KOPT-K1 (cell line): ENCODE results near the gene HHIPL1.

Experiments
- H3K27ac ChIP-seq: fragments of 200-600 bp; sonication (generic); 2 replicates; pipeline ENCODE4 v1.5.1; 2016; ENCODE audit warnings: antibody characterized with exemption, mild to moderate bottlenecking, low read depth, low read length; ENCODE audit not compliant: poor library complexity, severe bottlenecking
- H3K36me3 ChIP-seq: fragments of 200-600 bp; sonication (generic); 2 replicates; pipeline ENCODE4 v1.5.1; 2017; ENCODE audit warnings: antibody characterized with exemption, mild to moderate bottlenecking, low read length, moderate library complexity; ENCODE audit not compliant: insufficient read depth
- H3K9me3 ChIP-seq: fragments of 200-600 bp; sonication (generic); 2 replicates; pipeline ENCODE4 v1.5.1; 2017; ENCODE audit warnings: antibody characterized with exemption, low read length, mild to moderate bottlenecking; ENCODE audit not compliant: insufficient read depth, poor library complexity, severe bottlenecking

The HHIPL1 gene

GRCh38 chr14:99604766-99605298 lies 40.1 kb upstream of the HHIPL1 start:
- H3K36me3 ChIP-seq, result no peaks in the 10 kb centered on the region; the same call in 1 of the 2 replicates
- peak overlapping the region; percentile 92 for H3K27ac ChIP-seq
- H3K9me3 ChIP-seq, result no peaks in the 10 kb centered on the region

- no peaks in the 10 kb centered on the region for H3K9me3 ChIP-seq
- H3K27ac ChIP-seq, result peak overlapping the region; percentile 92
- H3K36me3 ChIP-seq, result no peaks in the 10 kb centered on the region; the same call in 1 of the 2 replicates
These were observed 39.5 kb upstream of the HHIPL1 start for GRCh38 chr14:99605299-99605961.

DNA sequence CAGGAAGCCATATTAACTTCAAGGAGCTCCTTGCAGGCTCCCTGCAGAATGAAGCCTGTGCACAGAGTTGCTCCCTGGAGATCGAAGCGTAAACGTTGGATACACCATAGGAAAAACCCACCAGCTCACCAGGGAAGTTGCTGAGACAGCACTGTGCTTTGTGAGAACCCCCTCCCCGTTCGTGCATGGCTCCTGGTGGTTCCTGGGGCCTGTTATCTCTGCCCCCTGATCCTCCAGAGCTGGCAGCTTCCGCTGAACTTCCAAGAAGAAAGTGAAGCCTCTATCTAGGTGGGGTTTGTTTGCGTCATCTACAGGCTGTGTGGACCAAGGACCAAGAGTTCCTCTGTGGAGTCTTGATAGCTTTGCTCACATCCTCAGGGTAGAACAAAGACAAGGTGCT lies 38.6 kb upstream of the HHIPL1 start:
- H3K9me3 ChIP-seq, result no peaks in the 10 kb centered on the region

GRCh38 chr14:99608591-99608990 lies 36.3 kb upstream of the HHIPL1 start:
- no peaks in the 10 kb centered on the region for H3K9me3 ChIP-seq
- H3K27ac ChIP-seq, result no peak overlapping the region
- no peaks in the 10 kb centered on the region for H3K36me3 ChIP-seq

More for the DNA sequence above, 38.6 kb upstream of the HHIPL1 start:
- Histone ChIP-seq H3K36me3 (no peaks in the 10 kb centered on the region), H3K27ac (peak overlapping the region; percentile 92)

GRCh38 chr14:99609245-99610170 lies 35.4 kb upstream of the HHIPL1 start:
- Histone ChIP-seq H3K27ac (no peak overlapping the region), H3K9me3 (no peaks in the 10 kb centered on the region), H3K36me3 (no peaks in the 10 kb centered on the region)

- H3K36me3 ChIP-seq, result no peaks in the 10 kb centered on the region
- no peak overlapping the region for H3K27ac ChIP-seq
- no peaks in the 10 kb centered on the region for H3K9me3 ChIP-seq
These were observed 33.3 kb upstream of the HHIPL1 start for GRCh38 chr14:99611646-99612045.

DNA sequence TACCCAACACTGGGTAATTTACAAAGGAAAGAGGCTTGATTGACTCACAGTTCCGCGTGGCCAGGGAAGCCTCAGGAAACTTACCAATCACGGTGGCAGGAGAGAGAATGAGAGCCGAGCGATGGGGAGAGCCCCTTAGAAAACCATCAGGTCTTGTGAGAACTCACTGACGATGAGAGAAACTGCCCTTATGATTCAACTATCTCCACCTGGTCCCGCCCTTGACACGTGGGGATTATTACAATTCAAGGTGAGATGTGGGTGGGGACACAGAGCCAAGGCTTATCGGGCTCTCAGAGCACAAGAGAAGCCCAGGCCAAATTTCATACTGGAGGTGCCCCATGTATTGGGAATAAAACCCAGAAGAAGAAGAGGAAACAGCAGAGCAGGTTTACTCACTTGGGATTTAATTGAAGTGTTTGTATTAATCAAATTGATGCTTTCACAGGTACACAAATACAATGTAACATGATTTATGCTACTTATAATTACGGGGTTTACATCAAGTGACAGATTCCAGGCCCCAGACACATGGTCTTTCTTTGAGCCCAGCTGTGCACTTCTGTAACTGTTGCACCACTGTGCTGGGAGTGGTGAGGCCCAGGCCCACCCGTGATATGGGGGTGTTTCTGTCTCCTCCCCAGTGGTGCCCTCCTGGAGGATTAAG lies 32.7 kb upstream of the HHIPL1 start:
- H3K27ac ChIP-seq, result no peak overlapping the region
- no peaks in the 10 kb centered on the region for H3K9me3 ChIP-seq
- H3K36me3 ChIP-seq, result no peaks in the 10 kb centered on the region

DNA sequence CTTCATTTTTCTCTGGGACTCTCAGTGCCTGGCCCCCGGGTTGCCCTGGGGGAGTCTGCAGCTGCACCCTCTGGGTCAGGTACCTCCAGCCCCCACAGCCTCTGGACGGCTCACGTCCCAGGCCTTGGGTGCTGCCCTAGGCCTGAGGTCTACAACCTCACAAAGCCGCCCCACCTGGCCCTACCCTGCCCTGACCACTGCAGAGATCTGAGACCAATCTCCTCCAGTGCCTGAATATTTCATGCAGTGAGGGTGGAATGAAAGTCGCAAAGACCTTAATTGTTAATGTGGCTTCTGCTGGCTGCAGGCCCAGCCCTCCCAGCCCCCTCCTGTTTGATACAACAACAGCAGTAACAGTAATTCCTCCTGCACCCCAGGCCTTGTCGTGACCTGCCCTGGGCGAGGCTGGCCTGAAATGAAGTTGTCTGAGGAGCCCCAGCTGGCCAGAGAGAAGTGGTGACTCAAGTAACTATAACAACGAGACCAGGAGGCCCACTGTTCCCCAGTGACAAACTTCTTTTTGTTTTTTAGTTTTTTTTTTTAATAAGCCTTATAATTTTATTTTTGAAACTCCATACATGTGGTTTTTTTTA lies 32.1 kb upstream of the HHIPL1 start:
- Histone ChIP-seq H3K36me3 (no peaks in the 10 kb centered on the region), H3K9me3 (no peaks in the 10 kb centered on the region), H3K27ac (no peak overlapping the region)

GRCh38 chr14:99615497-99616157 lies 29.3 kb upstream of the HHIPL1 start:
- no peaks in the 10 kb centered on the region for H3K36me3 ChIP-seq
- H3K9me3 ChIP-seq, result no peaks in the 10 kb centered on the region
- no peak overlapping the region for H3K27ac ChIP-seq

GRCh38 chr14:99616832-99617800 lies 27.8 kb upstream of the HHIPL1 start:
- Histone ChIP-seq H3K36me3 (no peaks in the 10 kb centered on the region), H3K9me3 (no peaks in the 10 kb centered on the region), H3K27ac (no peak overlapping the region)

- H3K9me3 ChIP-seq, result no peaks in the 10 kb centered on the region
- H3K36me3 ChIP-seq, result no peaks in the 10 kb centered on the region
- no peak overlapping the region for H3K27ac ChIP-seq
These were observed 24.8 kb upstream of the HHIPL1 start for GRCh38 chr14:99619835-99620834.

DNA sequence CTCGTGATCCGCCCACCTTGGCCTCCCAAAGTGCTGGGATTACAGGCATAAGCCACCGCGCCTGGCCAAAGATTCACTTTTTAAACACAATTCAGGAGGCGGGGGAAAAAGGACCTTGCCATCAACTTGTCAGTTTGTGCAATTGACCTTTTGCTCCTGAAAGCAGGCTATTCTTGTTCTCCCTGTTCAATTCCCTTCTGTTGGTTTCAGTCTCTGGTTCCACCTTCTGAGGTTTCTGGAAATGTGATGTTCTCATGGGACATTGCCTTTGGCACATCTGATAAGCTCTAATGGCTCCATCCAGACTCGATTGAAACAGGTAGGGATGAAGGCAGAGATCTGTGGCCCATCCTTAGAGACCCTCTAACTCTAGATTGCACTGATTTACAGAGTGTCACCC lies 23.0 kb upstream of the HHIPL1 start:
- Histone ChIP-seq H3K9me3 (no peaks in the 10 kb centered on the region), H3K27ac (no peak overlapping the region)

More for the DNA sequence above, 23.0 kb upstream of the HHIPL1 start:
- H3K36me3 ChIP-seq, result no peaks in the 10 kb centered on the region
